Caki2 (cell line): ENCODE results near the gene ETV1. TPM values are rescaled to one million over a fixed set of nuclear protein-coding genes. Genes with fewer than 3 reads are reported as not detected.
A peak's percentile ranks its signal among the peaks of the same experiment; 100 is the strongest.
"Not testable (repeated sequence)": the region's sequence is repeated elsewhere in the genome, so short reads cannot be mapped to it uniquely, and the experiment has no call there.

Experiments
- DNase-seq: peaks from one replicate; pipeline ENCODE4 v3.0.0-alpha.2; 2015; ENCODE audit warnings: low read depth
- in situ Hi-C: cut with HindIII; loops from 2 replicates; pipeline ENCODE4 v1.10.0; 2016; ENCODE audit warnings: low sequenced_read_pairs, low pct_unique_long_range_greater_than_20kb, mixed read lengths
- total RNA-seq: library from RNA; depleted of rRNA; stranded (reverse); fragments of >200 nt; shearing (Covaris generic); gene quantifications from 2 replicates; pipeline ENCODE4 v1.2.3, GENCODE V29; 2014; ENCODE audit warnings: low replicate concordance

The ETV1 gene
- total RNA-seq, 1 experiment from 2014 or later = 8.4 TPM

DNA sequence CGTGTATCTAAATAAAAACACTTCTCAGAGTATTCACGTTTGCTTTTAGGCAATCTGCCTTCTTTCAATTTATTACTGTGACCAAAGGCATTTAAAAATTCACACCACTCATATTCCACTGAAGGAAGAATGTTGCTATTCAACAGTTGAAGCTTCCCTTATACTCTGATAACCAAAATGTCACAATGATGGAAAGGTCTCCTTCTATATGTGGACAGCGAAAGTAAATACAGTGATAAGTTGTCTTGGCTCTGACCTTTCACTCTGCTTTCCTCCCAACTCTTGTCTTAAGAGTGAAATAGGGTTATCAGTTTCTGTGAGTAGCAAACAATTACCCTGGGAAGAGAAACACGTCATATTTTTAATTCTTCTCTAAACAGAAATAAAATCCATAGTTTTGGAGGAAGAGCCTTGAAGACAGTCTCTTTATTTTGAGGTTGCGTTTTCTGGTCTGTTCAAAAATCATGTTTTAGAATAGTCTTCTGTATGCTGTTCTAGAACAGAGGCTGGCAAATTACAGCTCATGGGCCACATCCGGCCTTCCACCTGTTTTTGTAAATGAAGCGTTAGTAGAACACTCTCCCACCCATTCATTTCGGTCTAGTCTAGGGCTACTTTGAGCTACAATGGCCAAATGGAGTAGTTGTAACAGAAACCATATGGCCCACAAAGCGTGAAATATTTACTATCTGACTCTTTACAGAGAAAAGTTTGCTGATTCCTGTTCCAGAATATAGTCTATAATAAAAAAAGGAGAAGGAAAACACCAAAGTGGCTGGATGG, 41.3 kb downstream of the ETV1 start:
- in situ Hi-C loops = no loop called here
- no peak for DNase-seq

DNA sequence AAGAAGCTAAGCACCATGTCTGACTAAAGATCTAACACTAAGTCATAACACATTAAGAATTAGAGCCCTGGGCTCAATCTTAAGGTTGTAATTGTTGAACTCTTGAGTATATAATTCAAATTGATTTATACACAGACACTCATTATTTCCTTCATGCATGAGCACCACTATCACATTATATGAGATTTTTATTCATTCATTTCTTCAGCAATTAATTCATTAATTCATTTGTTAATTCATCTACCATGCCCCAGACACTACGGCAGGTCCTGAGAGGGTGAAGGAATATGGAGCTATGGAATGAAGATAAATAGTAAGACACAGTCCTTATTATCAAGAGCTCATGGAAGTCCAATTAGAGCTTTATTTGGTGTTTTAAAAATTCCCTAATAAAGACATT, 41.9 kb downstream of the ETV1 start:
- no peak for DNase-seq
- in situ Hi-C loops = no loop called here

DNA sequence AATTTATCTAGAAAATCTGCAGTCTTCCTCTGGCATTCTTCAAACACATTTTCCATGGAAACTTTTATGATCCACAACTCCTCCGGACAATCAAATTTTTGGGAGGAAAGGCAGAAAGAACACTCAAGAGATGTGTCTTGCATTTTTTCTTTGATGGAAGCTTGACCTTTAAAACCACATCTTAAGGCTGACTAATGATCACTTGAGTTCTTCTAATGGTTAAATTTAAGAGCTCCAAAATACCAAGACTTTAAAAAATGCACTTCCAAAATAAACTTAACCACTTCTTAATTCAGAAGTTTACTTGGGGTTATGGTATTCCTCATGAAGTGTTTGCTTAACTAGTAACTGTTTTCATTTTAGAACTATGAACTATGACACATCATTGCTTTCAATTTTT, 43.3 kb downstream of the ETV1 start:
- peak; percentile 16 for DNase-seq
- in situ Hi-C loops = no loop called here

DNA sequence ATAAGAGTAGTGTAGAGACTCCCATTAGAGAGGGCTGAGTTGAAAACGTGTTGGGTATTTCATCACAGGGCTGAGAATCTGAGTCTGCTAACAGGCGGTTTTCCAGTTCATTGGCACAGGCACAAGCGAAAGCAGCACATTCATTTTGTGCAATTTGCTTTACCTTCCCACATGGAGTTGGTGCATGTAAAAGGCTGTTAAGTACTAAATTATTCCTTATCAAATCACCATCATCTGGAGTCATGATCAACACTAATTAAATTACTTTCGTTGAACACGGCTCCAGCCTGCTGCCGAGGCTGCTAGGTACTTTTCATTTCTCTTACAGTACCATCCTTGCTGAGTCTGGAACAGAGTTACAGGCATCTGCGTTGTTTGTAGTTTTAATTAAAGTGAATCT, 43.8 kb downstream of the ETV1 start:
- DNase-seq = no peak
- in situ Hi-C loops = no loop called here

DNA sequence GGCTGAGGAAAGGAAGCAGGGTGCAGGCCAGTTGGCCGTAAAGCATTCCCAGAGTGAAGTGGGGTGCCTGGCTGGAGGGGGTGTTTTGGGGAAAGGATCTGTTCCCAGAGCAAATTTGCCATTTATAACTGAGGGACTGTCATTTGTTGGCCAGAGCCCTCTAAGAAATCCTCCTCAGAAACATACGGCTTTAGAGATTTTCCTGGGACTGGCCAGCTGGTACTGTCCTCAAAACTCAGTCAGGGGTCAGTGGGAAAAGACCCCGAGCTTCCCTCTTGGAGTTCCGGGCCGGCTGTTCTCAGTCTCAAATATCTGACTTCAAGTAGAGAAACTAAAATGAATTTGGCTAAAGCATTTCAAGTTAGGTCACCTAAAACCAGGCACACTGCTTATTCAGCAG, 55.9 kb downstream of the ETV1 start:
- no peak for DNase-seq
- in situ Hi-C loops = no loop called here

DNA sequence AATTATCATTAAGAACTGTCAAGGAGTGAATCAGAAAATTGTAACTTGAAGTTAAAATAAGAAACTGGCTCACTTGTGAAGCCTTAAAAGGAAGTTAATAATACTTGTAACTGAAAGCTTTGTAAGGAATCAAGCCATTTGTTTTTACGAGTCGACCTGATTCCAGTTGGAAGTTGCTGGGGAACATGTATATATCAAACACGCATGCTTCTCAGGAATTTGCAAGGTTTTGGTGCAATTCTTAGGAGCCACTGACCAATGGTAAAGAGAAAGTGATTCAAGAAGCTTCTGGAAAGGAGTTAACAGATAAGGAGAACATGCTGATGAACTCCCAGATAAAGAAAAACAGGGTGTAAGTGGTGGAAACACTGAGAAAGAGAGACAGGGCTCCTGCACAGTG, 56.4 kb downstream of the ETV1 start:
- no peak for DNase-seq
- in situ Hi-C loops = no loop called here

DNA sequence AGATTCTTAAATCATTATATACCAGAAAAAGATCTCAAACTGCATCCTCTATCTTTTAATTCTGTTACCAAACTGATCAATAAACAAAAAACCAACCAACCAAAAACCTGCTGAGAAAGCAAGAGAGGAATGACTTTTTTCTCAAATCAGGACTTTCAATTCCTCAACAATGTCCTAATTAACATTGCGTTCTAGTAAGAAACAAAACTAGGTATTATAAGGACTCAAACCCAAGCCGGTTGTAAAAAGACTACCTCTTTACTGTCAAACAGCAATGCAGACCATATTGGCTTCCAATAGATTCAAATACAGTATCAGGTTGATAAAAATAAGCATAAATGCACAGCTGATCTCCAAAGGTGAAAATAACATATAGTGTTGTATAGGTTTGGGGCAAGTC, 57.3 kb downstream of the ETV1 start:
- in situ Hi-C loops = no loop called here
- DNase-seq = no peak

DNA sequence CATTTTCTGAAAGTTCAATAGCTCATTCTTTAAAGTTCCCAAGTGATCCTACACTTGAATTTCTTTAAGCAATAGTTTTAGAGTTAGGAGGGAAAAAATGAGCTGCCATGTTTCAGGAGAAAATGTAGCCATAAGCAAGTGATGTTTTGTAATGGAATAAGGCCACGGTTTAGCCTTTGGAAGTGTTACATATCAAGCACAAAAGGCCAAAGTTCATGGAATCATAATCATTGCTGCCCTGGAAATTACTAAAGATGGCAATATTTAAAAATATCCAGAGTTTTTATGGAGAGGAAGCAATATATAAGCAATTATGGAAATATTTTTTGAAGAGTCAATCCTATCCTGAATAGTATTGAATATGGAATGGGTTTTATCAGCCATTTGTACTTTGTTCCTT, 68.4 kb downstream of the ETV1 start:
- in situ Hi-C loops = no loop called here
- no peak for DNase-seq

DNA sequence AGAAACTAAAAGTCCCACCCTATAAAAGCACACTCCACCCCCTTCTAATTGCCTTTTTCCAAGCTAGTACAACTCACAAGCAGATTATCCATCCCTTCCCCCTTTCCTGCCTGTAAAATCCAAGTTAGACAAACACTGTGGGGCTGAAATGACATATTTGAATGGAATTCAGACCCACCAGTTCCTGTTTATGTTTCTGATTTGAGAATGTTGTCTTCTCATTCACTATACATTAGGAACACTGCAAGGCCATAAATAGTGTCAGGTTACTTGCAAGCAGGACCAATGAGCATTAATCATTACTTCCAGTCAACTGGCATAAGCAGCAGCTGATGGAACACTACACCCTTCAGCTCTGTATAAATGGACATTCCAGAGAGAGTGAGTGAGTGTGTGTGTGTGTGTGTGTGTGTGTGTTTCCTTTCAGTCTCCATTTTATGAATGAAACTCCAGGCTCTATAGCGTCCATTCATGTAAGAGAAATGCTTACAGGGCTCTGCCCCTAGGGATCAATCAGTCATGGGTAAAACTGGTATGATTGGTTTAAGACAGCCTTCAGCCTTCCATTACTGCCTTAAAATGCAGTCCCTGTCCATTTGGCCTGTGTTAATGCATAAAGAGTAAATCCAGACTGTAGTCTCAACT, 69.3 kb downstream of the ETV1 start:
- DNase-seq = peak; percentile 98
- in situ Hi-C loops = no loop called here

DNA sequence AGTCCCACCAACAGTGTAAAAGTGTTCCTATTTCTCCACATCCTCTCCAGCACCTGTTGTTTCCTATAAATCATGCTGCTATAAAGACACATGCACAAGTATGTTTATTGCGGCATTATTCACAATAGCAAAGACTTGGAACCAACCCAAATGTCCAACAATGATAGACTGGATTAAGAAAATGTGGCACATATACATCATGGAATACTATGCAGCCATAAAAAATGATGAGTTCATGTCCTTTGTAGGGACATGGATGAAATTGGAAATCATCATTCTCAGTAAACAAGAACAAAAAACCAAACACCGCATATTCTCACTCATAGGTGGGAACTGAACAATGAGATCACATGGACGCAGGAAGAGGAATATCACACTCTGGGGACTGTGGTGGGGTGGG, 71.1 kb downstream of the ETV1 start:
- DNase-seq, in situ Hi-C loops: not testable (repeated sequence)

DNA sequence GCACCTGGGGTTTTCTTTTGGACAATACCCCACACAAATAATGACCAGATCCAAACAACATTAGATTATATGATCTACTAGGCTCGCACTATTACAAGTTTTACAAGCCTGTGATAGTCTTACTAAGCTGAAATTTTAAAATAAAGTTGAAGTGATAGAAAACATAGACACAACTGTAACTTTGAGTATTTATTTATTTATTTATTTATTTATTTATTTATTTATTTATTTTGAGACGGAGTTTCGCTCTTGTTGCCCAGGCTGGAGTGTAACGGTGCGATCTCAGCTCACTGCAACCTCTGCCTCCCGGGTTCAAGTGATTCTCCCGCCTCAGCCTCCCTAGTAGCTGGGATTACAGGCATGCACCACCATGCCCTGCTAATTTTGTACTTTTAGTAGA, 72.4 kb downstream of the ETV1 start:
- in situ Hi-C loops, DNase-seq: not testable (repeated sequence)

DNA sequence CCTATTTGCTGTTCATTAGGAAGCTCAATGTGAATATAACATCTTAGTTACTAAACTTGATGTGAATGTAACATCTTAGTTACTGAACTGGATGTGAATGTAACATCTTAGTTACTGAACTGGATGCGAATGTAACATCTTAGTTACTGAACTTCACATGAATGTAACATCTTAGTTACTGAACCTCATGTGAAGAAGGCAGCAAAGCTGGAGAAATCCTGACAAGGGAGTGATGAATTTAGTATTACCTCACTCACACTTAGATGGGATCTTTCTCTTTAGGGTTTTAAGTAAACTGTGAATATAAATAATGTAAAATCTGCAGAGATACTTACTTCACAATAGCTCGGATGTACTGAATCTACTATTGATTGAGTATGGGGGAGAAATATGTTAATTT, 73.6 kb downstream of the ETV1 start:
- no peak for DNase-seq
- in situ Hi-C loops = no loop called here

DNA sequence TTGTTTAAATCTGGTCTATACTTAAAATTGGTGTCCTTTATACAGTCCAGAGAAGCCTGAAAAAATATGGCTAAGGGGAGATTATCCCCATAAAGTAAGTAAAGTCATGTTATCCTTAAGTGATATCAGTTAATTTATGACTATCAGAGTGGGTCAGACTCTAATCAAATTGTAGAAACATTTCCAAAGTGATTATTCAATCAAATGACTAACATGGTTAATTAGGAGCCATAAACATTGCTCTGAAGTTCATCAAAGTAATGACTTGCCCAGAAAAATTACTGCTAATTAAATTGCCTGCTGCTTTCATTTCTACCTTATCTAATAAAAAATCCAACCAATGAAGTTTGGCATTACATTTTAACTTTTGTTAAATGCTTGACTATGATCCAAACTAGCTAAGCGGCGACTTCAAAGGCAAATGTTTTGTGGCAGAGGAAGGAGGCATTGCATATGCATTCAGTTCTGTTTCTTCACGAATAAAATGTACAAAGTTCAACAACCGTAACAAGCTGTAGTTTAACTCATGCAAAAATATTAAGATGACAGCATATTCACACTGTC, 76.7 kb downstream of the ETV1 start:
- DNase-seq = no peak
- in situ Hi-C loops = no loop called here

DNA sequence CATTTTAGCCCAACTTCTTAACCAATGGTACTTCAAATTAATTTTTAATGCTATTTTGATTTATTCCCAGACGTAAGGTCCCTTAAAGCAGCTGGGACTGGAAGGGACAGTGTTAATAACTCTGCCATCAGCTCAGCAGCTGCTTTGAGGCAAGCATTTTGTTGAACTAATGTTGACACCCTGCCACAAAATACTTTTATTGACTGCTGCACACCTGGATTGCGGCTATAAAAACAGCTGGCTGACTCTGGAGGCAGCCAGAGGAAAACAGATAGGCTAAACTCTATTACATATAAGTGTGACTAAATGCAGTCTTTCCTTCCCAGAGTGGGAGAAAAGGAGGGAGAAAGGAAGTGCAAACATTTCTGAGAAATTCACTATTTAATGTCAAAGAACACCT, 77.6 kb downstream of the ETV1 start:
- no peak for DNase-seq
- in situ Hi-C loops = no loop called here

DNA sequence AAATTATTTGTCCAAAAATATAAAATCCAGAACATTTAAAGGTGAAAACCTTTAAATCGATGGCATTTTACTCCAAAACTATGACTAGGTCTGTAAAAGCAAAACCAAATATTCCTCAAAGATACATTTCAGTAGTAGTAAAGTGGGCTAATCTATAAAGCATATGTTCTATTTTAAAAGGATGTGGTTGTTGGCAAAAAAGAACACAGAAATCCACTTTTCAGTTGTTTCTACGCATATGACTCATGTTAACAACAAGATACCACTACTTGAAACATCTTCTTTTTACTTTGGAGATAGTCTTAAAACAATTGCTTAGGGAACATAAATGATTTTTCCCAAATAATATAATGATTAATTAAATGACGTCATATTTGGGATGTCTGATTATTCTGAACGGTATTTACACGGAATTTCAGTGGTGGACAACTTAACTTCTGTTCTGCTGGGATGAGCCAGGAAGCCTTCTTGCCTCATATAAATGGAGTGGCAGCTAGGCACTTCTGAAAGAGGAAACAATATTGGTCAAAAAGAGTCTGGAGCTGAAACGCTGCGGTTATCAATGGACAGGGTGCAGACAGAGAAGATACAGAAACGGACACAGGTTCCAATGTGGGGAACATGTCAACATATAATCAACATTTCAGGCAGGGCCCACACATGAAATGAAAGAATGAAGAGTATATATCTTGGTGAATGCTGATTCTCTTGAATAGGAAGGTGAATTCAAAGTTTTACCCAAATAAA, 78.5 kb downstream of the ETV1 start:
- in situ Hi-C loops = no loop called here
- no peak for DNase-seq

DNA sequence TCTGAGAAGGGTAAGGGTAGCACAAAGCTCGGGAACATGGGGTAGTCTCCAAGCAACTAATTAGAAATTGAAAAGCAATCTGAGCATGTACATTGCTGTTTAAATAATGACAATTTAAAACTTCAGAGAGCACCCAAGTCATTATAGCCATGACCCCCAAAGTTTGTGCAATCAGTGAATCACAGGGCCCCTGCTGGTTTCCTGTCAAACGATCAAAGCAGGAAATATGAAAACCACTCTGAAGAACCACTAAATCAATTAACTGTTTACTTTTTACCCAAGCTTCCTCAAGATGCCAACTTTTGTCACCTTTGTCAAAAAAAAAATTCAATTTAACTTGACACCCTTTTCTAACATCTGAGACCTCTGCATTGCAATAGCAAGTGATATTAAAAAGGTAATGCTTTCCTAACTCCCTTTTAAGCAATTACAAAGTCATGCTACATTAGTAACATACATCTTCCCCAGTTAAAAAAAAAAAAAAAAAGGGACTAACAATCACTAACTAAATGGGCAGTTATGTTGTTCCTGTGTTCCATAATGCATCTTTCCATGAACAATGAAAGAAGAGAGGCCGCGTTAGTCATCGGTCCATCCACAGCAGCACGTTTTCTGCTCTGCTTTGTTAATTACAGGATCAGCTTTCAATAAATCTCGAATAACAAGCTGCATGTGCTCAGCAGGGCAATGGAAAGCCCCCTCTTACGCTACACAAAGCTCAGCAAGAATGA, 80.6 kb downstream of the ETV1 start:
- in situ Hi-C loops = no loop called here
- DNase-seq = no peak

DNA sequence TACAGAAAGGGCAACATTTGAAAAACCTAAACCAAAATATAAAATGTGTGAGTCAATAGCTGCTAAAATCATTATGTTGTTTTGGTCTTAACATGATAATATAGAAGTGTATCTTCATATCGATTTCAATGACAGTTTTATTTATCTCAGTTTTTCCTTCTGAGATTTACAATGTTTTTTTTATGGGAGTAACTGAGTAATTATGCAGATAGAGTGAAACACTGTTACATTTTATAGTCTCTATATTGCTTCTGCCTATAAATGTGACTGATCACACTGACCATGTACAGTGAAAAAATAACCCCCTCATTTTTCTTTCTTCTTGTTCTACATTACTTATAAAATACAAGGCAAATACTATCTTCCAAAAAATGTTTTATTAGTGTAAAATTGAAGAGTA, 81.6 kb downstream of the ETV1 start:
- no peak for DNase-seq
- in situ Hi-C loops = no loop called here

DNA sequence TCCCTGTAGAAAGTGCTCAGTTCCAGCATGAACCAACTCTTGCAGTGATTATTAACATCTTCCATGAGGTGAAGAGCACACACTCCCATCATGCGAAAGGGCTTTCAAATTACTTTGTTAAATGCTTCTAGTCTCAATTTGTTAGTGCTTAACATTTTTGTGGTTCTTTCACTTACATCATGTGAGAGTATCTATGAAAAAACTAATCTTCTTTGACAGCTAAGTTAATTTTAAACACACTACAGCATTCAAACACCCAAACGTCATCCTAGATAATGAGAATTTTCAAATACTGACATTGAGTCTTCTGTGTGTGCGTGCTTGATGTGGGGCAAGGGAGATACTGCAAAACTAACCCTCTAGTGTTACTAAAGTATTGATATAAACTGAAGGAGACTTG, 84.8 kb downstream of the ETV1 start:
- in situ Hi-C loops = no loop called here
- DNase-seq = peak; percentile 23
